ENCODE results near the gene CATSPER3.

- no peak for TF ChIP-seq CTCF (IDR thresholded peaks at IDR 0.05; ENCODE audit: insufficient read depth, low read length)
- no peak for TF ChIP-seq POLR2AphosphoS5 (IDR thresholded peaks at IDR 0.05; ENCODE audit: low read depth)
- no peak for TF ChIP-seq REST (IDR thresholded peaks at IDR 0.05; ENCODE audit: insufficient replicate concordance, low read depth)
- no peak for TF ChIP-seq SPI1 (IDR thresholded peaks at IDR 0.05; ENCODE audit: borderline replicate concordance, low read depth)
These were observed 46.7 kb upstream of the CATSPER3 start for GRCh38 chr5:134920848-134921575.
